Dermis lymphatic vessel endothelial cell (primary cell): ENCODE data around the gene NUMB. TPM values are rescaled to one million over a fixed set of nuclear protein-coding genes. Genes with fewer than 3 reads are reported as not detected.

Experiments used
- total RNA-seq: library from RNA; depleted of rRNA; stranded (reverse); fragments of >200 nt; gene quantifications from 2 replicates; pipeline ENCODE4 v1.2.1, GENCODE V29; 2014

Gene NUMB
- 64.6 and 94.4 TPM in 2 replicates for total RNA-seq

GRCh38 chr14:73458183-73458976 is at the start of gene NUMB:
NUMB (minus strand) TSS chr14:73458546; CDS start chr14:73355751, 102,795 bp downstream.

GRCh38 chr14:73237219-73237785 is 221.0 kb downstream of the NUMB start, which contains the start of gene PAPLN:
PAPLN (plus strand) TSS chr14:73237506; CDS start chr14:73239779, 2,273 bp downstream.

Other genes with a start within 250 kb of the NUMB start
- gene PAPLN, start 221.0 kb downstream of the NUMB start, total RNA-seq = 25.3 and 40.5 TPM in 2 replicates
- 14.6 and 16.8 TPM in 2 replicates for gene RIOX1, start 32.4 kb upstream of the NUMB start, total RNA-seq
- 0.60 and 1.8 TPM in 2 replicates for gene ACOT1, start 78.6 kb upstream of the NUMB start, total RNA-seq
- 0.09 TPM in 1 of 2 replicates, not detected in the other for gene HEATR4, start 100.4 kb upstream of the NUMB start, total RNA-seq
- gene ACOT2, start 110.7 kb upstream of the NUMB start, total RNA-seq = 8.8 and 18.3 TPM in 2 replicates
- gene ACOT4, start 133.3 kb upstream of the NUMB start, total RNA-seq = 0.09 and 0.33 TPM in 2 replicates
- not detected in 2 replicates for gene ACOT6, start 154.0 kb upstream of the NUMB start, total RNA-seq
- 4.4 and 6.5 TPM in 2 replicates for gene DNAL1, start 186.4 kb upstream of the NUMB start, total RNA-seq